HepG2 (cell line): ENCODE results near the gene TMTC2. TPM values are rescaled to one million over a fixed set of nuclear protein-coding genes. Genes with fewer than 3 reads are reported as not detected.

ENCODE experiments used
- ATAC-seq: fragments of 200-7000 bp; cut with Tn5 transposase; 3 replicates; pipeline ENCODE4 v1.9.1; 2020; ENCODE audit warnings: mild to moderate bottlenecking, moderate library complexity
- BruUV-seq: library from RNA; stranded (reverse); fragments of 400-500 nt; replicated peaks from 2 replicates; lab custom pipeline; 2021; lab: Mats Ljungman, UMichigan
- CTCF ChIA-PET: fragments of 300-600 bp; formaldehyde crosslinking; extraction: SDS; loops from one replicate; lab custom pipeline; 2021; ENCODE audit warnings: low total read pairs, inconsistent platforms, low intra/inter-chr PET ratio; lab: Yijun Ruan, JAX
- POLR2A ChIA-PET: fragments of 350-600 bp; sonication (Branson Sonifier 250); formaldehyde crosslinking; loops from one replicate; lab custom pipeline; 2020; ENCODE audit warnings: antibody characterized with exemption, inconsistent platforms; lab: Yijun Ruan, JAX
- DNase-seq: peaks from one replicate; pipeline ENCODE4 v3.0.0-alpha.2; 2015; ENCODE audit warnings: low spot score
- FAIRE-seq: peaks from 3 replicates; lab custom pipeline; 2011; peaks lifted over from hg19 to GRCh38; lab: Jason Lieb, UNC
- H2AFZ ChIP-seq: one replicate; pipeline ENCODE4 v1.6.1; 2011; ENCODE audit warnings: low read length, inconsistent platforms
- H3K27ac ChIP-seq: fragments of 300-600 bp; 3 replicates; pipeline ENCODE4 v1.8.0; 2011; ENCODE audit warnings: mixed run types, mild to moderate bottlenecking, mixed read lengths, low read length, inconsistent platforms; ENCODE audit not compliant: insufficient read depth; ENCODE audit errors: extremely low read length
- H3K27me3 ChIP-seq, 2 experiments: fragments of 200-600 bp in 1 of 2; 2 replicates in 1 of 2; 3 replicates in 1 of 2; pipeline versions ENCODE4 v1.6.0 to v1.8.0; 2011; ENCODE audit warnings: low read length in 2 of 2, mild to moderate bottlenecking in 2 of 2, moderate library complexity in 2 of 2, inconsistent platforms in 1 of 2; ENCODE audit not compliant: insufficient read depth in 2 of 2, control insufficient read depth in 1 of 2
- H3K36me3 ChIP-seq, 2 experiments: fragments of 200-600 bp in 1 of 2; replicated peaks in 1 of 2; 2 replicates in 1 of 2; 3 replicates in 1 of 2; pipeline versions ENCODE4 v1.5.1 to v1.8.0; 2011; ENCODE audit warnings: low read length in 2 of 2, inconsistent platforms in 1 of 2; ENCODE audit not compliant: insufficient read depth in 2 of 2, control insufficient read depth in 1 of 2
- H3K4me1 ChIP-seq: 2 replicates; pipeline ENCODE4 v1.5.1; 2012; ENCODE audit warnings: low read length, inconsistent platforms; ENCODE audit not compliant: insufficient read depth
- H3K4me2 ChIP-seq: 2 replicates; pipeline ENCODE4 v1.6.0; 2011; ENCODE audit warnings: low read depth, low read length, inconsistent platforms
- H3K4me3 ChIP-seq, 3 experiments: fragments of 200-600 bp in 1 of 3; sonication (generic), shearing (Covaris generic) in 1 of 3; replicated peaks in 1 of 3; 2 replicates each; pipeline ENCODE4 v1.5.1; 2011 to 2016; ENCODE audit warnings: low read length in 3 of 3, inconsistent platforms in 2 of 3, low read depth in 2 of 3, mild to moderate bottlenecking in 2 of 3, control low read depth in 1 of 3, mixed read lengths in 1 of 3; ENCODE audit not compliant: insufficient read depth in 1 of 3
- H3K79me2 ChIP-seq: one replicate; pipeline ENCODE4 v1.6.1; 2011; ENCODE audit warnings: low read length, inconsistent platforms; ENCODE audit not compliant: insufficient read depth
- H3K9ac ChIP-seq: 2 replicates; pipeline ENCODE4 v1.6.0; 2011; ENCODE audit warnings: mild to moderate bottlenecking, low read depth, low read length, inconsistent platforms; ENCODE audit not compliant: insufficient read depth
- H3K9me3 ChIP-seq: 2 replicates; pipeline ENCODE4 v1.5.1; 2012; ENCODE audit warnings: mild to moderate bottlenecking, low read length
- H4K20me1 ChIP-seq: 2 replicates; pipeline ENCODE4 v1.6.0; 2011; ENCODE audit warnings: inconsistent platforms, mild to moderate bottlenecking, low read length, moderate library complexity; ENCODE audit not compliant: insufficient read depth
- KAT2B ChIP-seq: fragments of 150-350 bp; IDR thresholded peaks from 2 replicates; pipeline ENCODE4 v1.6.1; 2014; ENCODE audit warnings: low read depth, low read length, borderline replicate concordance
- NFKBIZ ChIP-seq: IDR thresholded peaks from 2 replicates; pipeline ENCODE4 v1.6.1; 2018; ENCODE audit warnings: missing genetic modification reagents, missing compliant biosample characterization
- NR2F1 ChIP-seq, 2 experiments: fragments of 450-650 bp in 1 of 2; formaldehyde crosslinking in 1 of 2; IDR thresholded peaks; 2 replicates each; pipeline versions ENCODE4 v1.5.0 to v1.6.1; 2016 to 2020; ENCODE audit warnings: mild to moderate bottlenecking in 1 of 2, missing compliant biosample characterization in 1 of 2, missing genetic modification reagents in 1 of 2, moderate library complexity in 1 of 2
- PAF1 ChIP-seq: IDR thresholded peaks from 2 replicates; pipeline ENCODE4 v1.6.1; 2016; ENCODE audit warnings: missing genetic modification reagents, missing compliant biosample characterization
- PHF5A ChIP-seq: IDR thresholded peaks from one replicate; pipeline ENCODE4 v1.6.1; 2018; ENCODE audit warnings: low read depth, missing genetic modification reagents; ENCODE audit not compliant: unreplicated experiment
- POLR2G ChIP-seq: fragments of 200-400 bp; formaldehyde crosslinking; IDR thresholded peaks from 2 replicates; pipeline ENCODE4 v1.6.1; 2018; ENCODE audit warnings: mild to moderate bottlenecking, low read depth, low read length, moderate library complexity
- TEAD3 ChIP-seq: optimal IDR thresholded peaks from 2 replicates; pipeline ENCODE3; 2016; ENCODE audit warnings: borderline replicate concordance
- XBP1 ChIP-seq: sonication (generic); formaldehyde crosslinking; IDR thresholded peaks from 2 replicates; pipeline ENCODE4 v1.5.0; 2020; ENCODE audit warnings: missing genetic modification reagents
- ZNF451 ChIP-seq: sonication (generic); formaldehyde crosslinking; IDR thresholded peaks from 2 replicates; pipeline ENCODE4 v1.5.0; 2020; ENCODE audit warnings: mild to moderate bottlenecking, missing genetic modification reagents
- WGBS: methylation state at CpG from one replicate; pipeline ENCODE4 v1.1.6; 2017; ENCODE audit warnings: low lambda C conversion rate; 5-methylcytosine and 5-hydroxymethylcytosine counted together
- in situ Hi-C: cut with HindIII; loops from 2 replicates; pipeline ENCODE4 v1.10.0; 2017; ENCODE audit warnings: low pct_unique_long_range_greater_than_20kb; ENCODE audit not compliant: extremely low pct_ligation_motif_present
- intact Hi-C: fragments of 100-400 bp; cut with micrococcal nuclease; formaldehyde crosslinking; loops from one replicate; pipeline ENCODE4 v1.10.0; 2022; ENCODE audit not compliant: unreplicated experiment
- polyA plus RNA-seq, 8 experiments: library from polyadenylated mRNA; depleted of rRNA in 3 of 8; stranded (reverse) in 7 of 8; unstranded in 1 of 8; fragments of >200 nt; fragmentation: Illumina TruSeq in 4 of 8; extraction: Trizol in 4 of 8; gene quantifications; 2 replicates each; pipeline versions ENCODE4 v1.2.1 to v1.2.3, GENCODE V29; 2011 to 2016; ENCODE audit warnings: low read depth in 4 of 8, missing spikeins in 1 of 8, mixed read lengths in 1 of 8; ENCODE audit not compliant: insufficient read depth in 1 of 8
- total RNA-seq, 5 experiments: library from RNA; depleted of rRNA; stranded (reverse); fragments of >200 nt; fragmentation: Illumina TruSeq; extraction: Trizol; gene quantifications; 2 replicates each; pipeline ENCODE4 v1.2.3, GENCODE V29; 2016; ENCODE audit warnings: low read depth in 1 of 5
- TF ChIP-seq, protein P1 (sequence below): IDR thresholded peaks from 2 replicates; pipeline ENCODE4 v1.6.1; 2012; ENCODE audit warnings: low read depth, low read length, improper control_type of control experiment
- TF ChIP-seq, protein P2 (sequence below): sonication (generic); formaldehyde crosslinking; IDR thresholded peaks from 2 replicates; pipeline ENCODE4 v1.4.0; 2020; ENCODE audit warnings: low read depth, missing genetic modification reagents

The TMTC2 gene
- total and polyA plus RNA-seq, 2 of the 13 experiments (the other 11 are each of a cell fraction or from before 2014, with no cell fraction given): 0.55 to 0.63 TPM

DNA sequence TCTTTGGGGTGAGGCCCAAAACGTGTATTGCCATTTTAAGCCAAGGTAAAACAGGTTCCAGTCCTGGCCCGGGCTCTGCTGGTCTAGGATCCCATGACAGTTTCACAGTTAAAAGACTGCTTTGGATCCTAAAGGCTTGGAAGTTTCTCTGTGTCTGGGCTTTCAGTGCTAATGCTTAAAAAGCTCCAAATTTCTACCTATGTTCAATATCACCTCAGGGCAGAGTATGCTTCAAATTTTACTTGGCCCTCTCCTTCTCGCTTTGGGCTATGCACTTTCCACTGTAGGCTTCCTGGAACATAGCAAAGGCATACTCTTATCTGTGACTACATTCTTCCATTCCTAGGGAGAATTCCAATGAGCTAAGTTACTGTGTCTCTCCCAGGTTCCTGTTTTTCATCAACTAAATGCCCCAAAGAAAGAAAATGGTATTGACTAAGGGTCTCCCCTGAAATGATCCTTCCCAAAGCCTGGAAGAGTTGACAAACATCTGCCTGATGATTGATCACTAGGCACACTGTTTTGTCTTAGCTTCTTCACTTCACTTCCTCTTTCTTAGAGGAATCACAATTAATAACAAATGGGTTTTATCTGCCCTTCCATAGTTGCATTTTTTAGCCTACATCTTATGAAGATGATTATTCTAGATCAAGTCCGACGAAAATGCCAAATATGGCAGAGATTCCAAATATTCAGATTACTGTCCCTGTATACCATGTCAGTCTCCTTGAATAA, 79.4 kb downstream of the TMTC2 start:
- intact Hi-C loops: no loop called here
- WGBS: 25% methylated on average over 5 of the region's 5 CpGs
- FAIRE-seq: no peak
- H2AFZ ChIP-seq: no peak overlapping the region
- BruUV-seq: no TSS peak
- no peaks in the 10 kb centered on the region for H3K27me3 ChIP-seq
- in situ Hi-C loops: no loop called here
- ChIA-PET CTCF (no interaction called here), POLR2A (no interaction called here)
- no peak overlapping the region for H3K4me3 ChIP-seq
- H3K79me2 ChIP-seq: no peaks in the 10 kb centered on the region
- no peaks in the 10 kb centered on the region for H3K4me1 ChIP-seq
- H3K9ac ChIP-seq: no peak overlapping the region
- DNase-seq: no peak
- H3K4me2 ChIP-seq: no peak overlapping the region
- TF ChIP-seq, protein P1, sequence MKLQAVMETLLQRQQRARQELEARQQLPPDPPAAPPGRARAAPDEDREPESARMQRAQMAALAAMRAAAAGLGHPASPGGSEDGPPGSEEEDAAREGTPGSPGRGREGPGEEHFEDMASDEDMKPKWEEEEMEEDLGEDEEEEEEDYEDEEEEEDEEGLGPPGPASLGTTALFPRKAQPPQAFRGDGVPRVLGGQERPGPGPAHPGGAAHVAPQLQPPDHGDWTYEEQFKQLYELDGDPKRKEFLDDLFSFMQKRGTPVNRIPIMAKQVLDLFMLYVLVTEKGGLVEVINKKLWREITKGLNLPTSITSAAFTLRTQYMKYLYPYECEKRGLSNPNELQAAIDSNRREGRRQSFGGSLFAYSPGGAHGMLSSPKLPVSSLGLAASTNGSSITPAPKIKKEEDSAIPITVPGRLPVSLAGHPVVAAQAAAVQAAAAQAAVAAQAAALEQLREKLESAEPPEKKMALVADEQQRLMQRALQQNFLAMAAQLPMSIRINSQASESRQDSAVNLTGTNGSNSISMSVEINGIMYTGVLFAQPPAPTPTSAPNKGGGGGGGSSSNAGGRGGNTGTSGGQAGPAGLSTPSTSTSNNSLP: no peak
- TF ChIP-seq PHF5A (CRISPR knock-in tag): no peak
- no peak for TF ChIP-seq PAF1 (CRISPR knock-in tag)
- TF ChIP-seq POLR2G: no peak
- no peak for TF ChIP-seq TEAD3 (CRISPR knock-in tag)
- no peak for TF ChIP-seq NR2F1 (CRISPR knock-in tag; IDR thresholded peaks at IDR 0.05)
- TF ChIP-seq XBP1 (CRISPR knock-in tag): no peak
- no peak for TF ChIP-seq KAT2B
- no peak for TF ChIP-seq ZNF451 (CRISPR knock-in tag)
- TF ChIP-seq NFKBIZ (CRISPR knock-in tag): no peak
- TF ChIP-seq, protein P2, sequence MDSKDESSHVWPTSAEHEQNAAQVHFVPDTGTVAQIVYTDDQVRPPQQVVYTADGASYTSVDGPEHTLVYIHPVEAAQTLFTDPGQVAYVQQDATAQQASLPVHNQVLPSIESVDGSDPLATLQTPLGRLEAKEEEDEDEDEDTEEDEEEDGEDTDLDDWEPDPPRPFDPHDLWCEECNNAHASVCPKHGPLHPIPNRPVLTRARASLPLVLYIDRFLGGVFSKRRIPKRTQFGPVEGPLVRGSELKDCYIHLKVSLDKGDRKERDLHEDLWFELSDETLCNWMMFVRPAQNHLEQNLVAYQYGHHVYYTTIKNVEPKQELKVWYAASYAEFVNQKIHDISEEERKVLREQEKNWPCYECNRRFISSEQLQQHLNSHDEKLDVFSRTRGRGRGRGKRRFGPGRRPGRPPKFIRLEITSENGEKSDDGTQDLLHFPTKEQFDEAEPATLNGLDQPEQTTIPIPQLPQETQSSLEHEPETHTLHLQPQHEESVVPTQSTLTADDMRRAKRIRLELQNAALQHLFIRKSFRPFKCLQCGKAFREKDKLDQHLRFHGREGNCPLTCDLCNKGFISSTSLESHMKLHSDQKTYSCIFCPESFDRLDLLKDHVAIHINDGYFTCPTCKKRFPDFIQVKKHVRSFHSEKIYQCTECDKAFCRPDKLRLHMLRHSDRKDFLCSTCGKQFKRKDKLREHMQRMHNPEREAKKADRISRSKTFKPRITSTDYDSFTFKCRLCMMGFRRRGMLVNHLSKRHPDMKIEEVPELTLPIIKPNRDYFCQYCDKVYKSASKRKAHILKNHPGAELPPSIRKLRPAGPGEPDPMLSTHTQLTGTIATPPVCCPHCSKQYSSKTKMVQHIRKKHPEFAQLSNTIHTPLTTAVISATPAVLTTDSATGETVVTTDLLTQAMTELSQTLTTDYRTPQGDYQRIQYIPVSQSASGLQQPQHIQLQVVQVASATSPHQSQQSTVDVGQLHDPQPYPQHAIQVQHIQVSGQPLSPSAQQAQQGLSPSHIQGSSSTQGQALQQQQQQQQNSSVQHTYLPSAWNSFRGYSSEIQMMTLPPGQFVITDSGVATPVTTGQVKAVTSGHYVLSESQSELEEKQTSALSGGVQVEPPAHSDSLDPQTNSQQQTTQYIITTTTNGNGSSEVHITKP (CRISPR knock-in tag): no peak
- H4K20me1 ChIP-seq: no peaks in the 10 kb centered on the region
- ATAC-seq: no peak
- no peak overlapping the region for H3K27ac ChIP-seq
- H3K36me3 ChIP-seq: no peaks in the 10 kb centered on the region
- no peaks in the 10 kb centered on the region for H3K9me3 ChIP-seq
